HG03439 (cell line): ENCODE measurements around the gene VPS51.

Experiments
- ATAC-seq: cut with Tn5 transposase; IDR thresholded peaks from one replicate; pipeline ENCODE4 v1.9.1; 2021; ENCODE audit warnings: mild to moderate bottlenecking, moderate library complexity; ENCODE audit not compliant: unreplicated experiment

Gene VPS51

DNA sequence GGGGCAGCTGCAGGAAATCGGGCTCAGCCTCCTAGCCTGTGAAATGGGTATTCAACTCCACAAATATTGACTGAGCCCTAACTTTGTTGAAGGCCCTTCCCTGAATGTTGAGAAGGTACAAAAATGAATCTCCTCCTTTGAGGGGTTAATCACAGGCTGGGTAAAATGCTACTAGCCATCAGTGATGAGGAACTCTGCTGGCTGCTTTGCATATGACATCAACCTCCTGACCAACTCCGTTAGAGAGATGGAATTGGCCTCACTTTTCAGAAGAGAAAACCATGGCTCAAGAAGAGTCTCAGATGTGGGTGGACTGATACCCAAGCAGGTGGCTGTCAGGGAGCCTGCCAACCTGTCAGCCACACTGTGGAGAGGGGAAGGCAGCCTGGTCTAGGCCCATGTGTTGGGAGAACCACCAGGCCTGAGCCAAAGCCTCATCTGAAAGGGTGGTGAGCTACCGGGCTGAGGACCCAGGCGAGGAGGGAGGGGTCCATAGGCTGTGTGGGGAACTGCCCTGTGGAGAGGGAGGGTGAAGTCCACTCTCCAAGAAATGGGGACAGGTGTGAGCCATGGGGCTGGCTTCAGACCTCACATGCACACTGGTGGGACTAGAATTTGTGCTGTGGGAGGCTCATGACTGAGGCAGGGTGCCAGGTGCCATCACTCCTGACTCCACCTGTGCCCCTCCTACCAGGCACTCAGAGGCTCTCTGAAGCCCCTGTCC lies 23.9 kb upstream of the VPS51 start:
- no peak for ATAC-seq

DNA sequence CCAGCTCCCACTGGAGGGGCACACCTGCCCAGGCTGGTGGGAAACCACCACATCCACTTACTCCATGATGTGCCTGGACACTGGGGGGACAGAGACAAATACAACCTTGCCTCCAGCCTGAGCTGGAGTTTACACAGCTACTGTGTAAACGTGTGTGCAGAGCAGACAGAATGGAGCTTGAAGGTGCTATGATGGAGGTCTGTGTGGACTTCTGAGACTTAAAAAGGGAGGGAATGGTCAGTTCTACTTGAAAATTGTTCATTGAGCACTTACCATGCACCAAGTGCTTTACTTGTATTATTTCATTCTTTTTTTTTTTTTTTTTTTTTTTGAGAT lies 23.4 kb upstream of the VPS51 start:
- ATAC-seq, result no peak

DNA sequence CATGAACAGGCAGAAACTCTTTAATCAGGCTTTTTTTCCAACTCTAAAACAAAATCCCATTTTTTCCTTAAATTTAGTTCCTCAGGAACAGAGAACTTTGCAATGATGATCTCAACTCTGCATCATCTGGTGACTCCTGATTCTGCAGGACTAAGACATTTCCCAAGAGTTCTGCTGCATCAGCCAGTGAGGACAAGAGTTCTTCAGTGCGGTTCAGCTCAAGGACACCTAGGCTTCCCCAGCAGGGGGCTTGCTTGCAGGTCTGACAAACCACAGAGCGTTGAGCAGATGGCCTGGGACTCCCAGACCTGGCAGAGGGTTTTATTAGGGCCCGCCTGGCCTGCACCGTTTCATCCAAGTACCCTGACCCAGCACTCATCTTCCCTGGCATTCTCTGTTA lies 18.6 kb upstream of the VPS51 start:
- no peak for ATAC-seq

DNA sequence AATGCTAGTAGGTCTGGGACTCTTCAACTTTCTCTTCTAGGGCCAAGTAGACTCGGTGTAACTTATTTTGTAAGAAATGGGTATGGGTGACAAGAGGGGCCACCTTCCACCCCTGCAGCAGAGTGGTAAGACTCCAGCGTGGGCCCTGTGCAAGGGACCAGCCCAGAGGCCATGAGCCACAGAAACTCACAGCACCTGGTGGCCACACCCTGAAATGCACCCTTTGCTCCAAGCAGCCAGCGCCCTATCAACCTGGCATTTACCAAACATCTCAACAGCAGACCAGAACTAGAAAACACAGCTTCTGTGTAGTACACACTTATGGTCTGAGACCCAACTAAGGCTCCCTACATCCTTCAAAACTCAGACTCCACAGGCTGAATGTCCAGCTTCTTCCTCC lies 17.9 kb upstream of the VPS51 start:
- ATAC-seq, result no peak

DNA sequence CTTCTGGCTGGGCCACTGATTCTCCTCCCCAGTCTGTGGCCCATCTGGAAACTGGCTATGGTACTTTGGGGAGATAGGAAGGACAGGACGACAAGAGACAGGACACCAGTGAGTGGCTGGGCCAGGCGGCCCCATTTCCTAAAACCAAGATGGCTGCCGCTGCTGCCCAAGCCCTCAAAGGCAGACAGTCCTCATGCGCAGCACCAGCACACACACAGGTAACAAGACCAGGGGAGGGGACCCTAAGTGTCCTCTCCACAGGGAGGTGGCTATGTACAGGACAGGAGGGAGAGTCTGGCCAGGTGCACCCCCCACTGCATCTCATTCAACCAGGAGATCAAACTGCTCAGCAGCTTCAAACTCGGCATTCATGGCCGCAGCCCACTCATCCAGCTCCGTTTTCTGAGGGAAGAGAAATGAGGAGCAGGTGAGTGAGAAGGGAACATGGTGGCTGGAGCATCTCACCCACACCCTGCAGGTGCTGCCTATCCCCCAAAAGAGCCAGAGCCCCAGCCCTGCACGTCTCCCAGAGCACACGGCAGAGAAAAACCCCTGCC lies 17.1 kb upstream of the VPS51 start:
- no peak for ATAC-seq

DNA sequence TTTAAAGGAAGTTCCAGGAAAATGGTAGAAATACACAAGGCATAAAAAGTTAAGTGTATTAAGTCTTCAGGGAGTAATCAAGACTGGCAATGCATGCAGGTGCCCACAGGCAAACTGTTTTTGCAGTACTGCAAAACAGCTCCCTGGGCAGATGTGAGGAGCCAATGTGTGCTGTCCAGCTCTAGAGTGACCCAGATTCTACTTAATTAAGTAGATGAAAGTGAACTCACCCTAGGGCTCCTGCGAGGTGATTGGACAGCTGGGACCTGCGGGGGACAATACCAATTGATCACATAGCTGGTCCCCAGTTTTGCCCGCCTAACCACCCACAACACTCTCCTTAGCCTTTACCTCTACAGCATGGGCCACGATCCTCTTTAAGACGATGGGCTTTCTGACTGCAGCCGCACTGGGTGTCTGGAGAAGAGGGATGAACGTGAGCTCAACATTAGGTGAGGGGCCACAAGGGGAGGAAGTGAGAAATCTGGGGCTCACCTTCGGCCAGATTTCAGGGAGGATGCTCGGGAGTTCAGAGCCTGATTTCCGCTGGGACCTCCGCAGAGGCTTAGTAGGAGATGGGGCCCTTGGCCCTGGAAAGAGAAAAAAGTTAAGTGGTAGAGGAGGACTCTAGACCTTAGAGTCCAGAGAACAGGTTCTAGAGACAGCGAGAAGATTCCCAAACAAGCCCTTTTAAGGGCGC lies 12.7 kb upstream of the VPS51 start:
- ATAC-seq, result peak; percentile 14

DNA sequence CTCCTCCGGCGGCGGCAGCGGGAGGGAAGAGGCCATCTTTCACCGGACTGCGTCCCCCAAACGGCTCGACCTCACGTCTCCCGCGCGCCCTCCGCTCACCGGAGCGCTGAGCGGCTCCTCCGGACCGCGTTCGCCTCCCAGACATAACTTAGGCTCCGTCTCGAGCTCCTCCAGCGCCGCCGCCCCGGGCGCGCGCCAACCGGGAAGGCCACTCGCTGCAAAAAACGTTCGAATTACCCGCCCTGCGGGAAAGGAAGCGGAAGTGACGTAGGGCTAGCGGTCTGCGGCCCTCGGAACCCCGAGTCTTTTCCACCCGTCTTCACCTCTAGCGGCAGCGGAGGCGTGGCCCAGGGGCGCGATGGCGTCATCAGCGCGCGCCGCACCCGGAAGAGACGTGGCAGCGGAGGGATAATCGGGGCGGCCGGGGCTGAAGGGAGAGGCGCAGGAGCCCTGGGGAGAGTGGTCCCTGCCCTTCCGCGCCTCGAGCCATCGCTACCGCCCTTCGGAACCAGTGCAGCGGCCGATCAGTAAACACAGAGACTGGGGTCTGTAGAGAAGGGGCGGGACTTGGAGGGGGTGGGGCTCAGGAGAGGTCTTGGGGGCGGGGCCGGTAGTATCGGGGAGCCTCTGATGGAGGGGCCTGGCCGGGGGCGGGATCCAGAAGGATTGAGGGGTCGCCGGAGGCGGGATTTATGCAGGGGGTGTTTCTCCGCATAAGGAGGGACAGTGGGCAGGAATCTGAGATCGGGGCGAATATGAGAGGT lies 12.0 kb upstream of the VPS51 start, which contains the start of the genes CDCA5 and ZFPL1:
Gene CDCA5, minus strand, starts transcription at position 207 of the 764 bp plus-strand sequence. Its CDS starts 62 bp downstream, at position 145.
Gene ZFPL1, plus strand, starts transcription at position 389 of the 764 bp plus-strand sequence. CDS start 477 bp downstream, outside the sequence.
- peak; percentile 80 for ATAC-seq

DNA sequence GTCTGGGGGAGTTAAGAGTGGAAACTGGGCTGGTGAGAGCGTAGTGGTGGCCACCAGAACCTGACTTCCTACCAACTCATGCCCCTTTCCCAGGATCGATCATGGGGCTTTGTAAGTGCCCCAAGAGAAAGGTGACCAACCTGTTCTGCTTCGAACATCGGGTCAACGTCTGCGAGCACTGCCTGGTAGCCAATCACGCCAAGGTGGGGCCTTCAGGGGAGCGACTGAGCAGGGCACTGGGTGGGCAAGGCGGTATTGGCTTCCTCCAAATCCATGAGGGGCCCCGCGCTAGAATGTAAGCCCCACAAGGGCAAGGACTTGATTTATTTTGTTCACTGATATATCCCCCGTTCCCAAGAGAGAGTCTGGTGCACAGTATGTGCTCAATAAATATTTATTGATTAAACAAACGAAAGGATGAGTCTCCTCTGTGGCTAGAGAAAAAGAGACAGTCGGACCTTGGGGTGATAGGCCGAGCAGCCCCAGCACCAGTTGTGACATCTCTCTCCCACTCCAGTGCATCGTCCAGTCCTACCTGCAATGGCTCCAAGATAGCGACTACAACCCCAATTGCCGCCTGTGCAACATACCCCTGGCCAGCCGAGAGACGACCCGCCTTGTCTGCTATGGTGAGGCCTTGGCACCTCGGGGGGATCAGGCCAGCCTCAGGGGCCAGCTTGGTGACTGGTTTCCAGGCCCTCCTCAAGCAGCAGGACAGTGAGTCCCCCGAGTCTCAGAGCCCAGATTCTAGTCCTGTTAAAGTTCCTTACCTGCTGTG lies 11.2 kb upstream of the VPS51 start:
- no peak for ATAC-seq

DNA sequence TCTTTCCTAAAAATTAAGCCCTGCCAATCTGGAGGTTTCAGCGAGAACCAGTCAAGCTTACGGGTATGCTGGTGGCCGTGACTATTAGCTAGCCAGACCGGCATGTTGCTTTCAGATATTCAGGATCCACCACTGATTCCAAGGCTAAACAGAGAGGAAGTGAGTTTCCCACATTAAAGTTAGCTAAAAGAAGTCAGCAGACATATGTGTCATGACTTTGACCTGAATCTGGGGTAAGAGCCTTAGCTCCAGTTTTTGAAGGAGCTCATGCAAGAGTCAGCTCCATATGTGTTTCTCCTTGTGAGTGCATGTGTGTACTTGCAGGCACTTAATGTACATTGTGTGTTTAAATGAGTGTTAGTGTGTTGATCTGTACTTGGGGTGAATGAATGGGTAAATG lies 10.6 kb upstream of the VPS51 start:
- no peak for ATAC-seq

DNA sequence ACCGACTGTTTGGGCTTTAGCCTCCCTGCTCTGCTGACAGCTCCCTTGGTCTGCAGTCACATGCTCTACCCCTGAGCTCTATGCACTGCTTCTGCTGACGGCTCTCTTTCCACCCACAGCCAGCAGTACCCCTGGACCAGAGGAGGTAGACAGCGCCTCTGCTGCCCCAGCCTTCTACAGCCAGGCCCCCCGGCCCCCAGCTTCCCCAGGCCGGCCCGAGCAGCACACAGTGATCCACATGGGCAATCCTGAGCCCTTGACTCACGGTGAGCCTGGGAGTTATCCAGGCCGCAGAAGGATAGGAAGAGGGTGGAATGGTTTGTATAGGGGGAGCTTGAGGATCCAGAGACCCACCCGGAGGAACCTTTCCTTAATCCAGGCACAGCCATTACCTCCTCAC lies 9.2 kb upstream of the VPS51 start:
- ATAC-seq, result no peak

DNA sequence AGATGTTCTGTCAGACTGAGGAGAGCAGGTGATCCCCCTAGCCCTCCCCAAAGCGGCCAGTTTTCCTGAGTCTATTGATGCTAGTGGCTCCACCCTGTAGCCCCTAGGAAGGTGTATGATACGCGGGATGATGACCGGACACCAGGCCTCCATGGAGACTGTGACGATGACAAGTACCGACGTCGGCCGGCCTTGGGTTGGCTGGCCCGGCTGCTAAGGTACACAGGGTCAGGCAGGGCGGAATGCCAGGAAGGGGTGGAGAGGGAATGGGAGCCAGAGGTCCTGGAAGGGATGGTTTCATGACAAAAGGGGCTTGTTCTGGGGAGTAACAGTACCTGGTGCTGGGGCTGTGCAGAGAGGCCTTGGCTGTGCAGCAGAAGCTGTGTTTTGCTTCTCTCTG lies 8.8 kb upstream of the VPS51 start:
- ATAC-seq, result no peak

DNA sequence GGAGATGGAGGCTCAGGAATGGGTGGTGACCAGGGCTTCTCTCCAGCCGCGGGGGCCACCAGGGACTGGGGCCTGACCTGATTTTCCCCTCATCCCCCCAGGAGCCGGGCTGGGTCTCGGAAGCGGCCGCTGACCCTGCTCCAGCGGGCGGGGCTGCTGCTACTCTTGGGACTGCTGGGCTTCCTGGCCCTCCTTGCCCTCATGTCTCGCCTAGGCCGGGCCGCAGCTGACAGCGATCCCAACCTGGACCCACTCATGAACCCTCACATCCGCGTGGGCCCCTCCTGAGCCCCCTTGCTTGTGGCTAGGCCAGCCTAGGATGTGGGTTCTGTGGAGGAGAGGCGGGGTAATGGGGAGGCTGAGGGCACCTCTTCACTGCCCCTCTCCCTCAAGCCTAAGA lies 8.2 kb upstream of the VPS51 start:
- ATAC-seq, result no peak

DNA sequence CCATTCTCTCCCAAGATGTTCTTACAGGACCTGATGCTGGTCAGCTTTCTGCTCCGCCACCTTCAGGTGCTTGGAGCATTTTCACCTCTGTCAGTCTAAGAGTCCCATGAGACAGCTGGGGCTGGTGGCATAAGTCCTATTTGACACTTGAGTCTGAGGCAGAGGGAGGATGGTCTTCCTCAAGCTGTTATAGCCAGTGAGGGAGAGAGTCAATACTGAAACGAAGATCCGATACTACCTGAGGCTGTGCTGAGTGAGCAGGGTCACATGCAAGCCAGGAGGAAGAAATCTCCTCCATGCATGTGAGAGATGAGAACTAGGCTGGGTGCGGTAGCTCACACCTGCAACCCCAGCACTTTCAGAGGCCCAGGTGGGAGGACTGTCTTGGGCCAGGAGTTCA lies 6.4 kb upstream of the VPS51 start:
- no peak for ATAC-seq

DNA sequence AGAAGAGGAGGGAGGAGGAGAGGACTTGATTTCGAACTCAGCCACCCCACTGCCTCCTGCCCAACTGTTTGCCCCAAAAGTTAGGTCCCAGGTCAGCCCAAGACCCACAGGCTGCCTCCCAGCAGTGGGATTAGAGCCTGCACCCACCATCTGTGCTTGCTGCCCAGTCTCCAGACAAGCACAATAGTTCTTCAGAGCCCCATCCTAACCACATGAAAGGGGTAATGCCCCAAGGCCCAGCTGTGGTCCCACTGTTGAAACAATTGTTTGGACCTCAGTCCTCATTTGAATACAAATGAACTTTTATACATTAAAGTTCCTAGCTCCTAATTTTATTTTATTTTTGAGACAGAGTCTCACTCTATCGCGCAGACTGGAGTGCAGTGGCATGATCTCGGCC lies 5.4 kb upstream of the VPS51 start:
- no peak for ATAC-seq

DNA sequence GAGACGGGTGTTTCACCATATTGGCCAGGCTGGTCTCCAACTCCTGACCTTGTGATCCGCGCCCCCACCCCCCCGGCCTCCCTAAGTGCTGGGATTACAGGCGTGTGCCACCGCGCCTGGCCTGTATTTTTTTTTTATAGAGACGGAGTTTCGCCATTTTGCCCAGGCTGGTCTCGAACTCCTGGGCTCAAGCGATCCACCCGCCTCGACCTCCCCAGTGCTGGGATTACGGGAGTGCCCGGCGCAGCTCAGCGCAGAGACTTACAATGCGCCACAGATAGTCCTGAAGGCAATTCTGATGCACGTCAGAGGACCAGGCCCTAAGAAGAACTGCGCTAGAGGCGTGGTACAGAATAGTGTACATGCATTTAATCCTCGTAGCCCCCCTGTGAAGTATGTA lies 587 bp upstream of the VPS51 start:
- ATAC-seq, result no peak

DNA sequence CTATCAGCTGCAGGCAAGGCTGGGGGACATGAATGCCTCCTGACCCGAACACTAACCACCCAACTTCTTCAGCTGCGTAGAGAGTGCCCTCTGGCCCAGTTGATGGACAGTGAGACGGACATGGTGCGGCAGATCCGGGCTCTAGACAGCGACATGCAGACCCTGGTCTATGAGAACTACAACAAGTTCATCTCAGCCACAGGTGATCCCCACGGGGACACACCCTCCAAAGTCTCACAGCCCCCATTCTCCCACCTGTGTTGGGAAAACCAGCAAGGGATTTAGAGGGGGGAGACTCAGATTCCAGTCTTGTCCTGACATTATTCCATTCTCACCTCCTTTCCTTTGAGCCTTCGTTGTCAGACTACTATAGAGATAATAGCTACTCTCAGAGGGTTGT lies 912 bp downstream of the VPS51 start:
- ATAC-seq, result no peak

DNA sequence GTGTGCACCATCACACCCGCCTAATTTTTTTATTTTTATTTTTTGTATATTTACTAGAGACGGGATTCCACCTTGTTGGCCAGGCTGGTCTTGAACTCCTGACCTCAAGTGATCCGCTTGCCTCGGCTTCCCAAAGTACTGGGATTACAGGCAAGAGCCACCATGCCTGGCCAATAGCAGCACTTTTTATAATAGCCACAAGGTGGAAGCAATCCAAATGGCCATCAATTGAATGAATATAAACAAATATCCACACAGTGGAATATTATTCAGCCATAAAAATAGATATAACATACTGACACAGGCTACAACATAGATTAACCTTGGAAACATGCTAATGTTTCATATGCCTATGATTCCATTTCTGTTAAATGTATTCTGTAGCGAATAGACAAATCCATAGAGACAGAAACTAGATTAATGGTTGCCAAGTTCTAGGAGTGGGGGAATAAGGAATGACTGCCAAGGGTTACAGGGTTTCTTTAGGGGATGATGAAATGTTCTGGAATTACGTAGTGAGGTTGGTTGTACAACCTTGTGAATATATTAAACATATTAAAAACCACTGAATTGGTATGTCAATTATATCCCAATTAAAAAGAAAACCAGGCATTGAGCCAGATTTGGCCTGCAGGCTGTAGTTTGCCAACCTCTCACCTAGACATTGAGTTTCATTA lies 4.8 kb downstream of the VPS51 start:
- ATAC-seq, result no peak

DNA sequence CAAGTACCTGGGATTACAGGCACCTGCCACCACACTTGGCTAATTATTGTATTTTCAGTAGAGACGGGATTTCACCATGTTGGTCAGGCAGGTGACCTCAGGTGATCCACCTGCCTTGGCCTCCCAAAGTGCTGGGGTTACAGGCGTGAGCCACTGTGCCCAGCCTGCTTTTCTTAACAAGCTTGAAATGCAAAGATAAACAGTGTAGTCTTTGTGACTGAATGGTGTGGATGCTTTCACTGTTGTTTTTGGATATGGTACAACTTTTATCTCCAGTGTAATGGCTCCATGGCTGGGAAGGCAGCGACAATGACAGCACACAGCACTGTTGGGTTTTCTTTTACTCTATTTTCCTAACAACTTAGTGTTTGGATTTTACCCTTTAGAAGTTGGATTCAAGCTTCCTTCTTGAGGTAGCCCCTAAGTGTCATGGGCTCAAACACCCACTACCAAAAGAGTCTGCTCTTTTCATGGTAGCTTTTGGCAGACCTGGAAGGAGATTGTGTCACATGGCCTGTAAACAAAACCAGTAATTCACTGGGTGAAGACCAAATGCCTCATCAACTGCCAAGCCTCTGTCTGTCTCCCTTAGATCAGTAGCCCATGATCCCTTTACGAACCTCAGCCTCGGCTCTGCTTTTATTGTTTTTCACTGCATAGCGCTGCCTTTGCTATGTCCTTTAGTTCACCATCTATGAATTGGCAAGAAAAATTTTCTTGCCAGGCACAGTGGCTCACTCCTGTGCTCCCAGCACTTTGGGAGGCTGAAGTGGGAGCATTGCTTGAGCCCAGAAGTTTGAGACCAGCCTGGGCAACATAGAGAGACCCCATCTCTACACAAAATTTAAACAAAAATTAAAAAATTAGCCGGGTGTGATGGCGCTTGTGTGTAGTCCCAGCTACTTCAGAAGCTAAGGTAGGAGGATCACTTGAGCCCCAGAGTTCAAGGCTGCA lies 6.4 kb downstream of the VPS51 start:
- ATAC-seq, result no peak

DNA sequence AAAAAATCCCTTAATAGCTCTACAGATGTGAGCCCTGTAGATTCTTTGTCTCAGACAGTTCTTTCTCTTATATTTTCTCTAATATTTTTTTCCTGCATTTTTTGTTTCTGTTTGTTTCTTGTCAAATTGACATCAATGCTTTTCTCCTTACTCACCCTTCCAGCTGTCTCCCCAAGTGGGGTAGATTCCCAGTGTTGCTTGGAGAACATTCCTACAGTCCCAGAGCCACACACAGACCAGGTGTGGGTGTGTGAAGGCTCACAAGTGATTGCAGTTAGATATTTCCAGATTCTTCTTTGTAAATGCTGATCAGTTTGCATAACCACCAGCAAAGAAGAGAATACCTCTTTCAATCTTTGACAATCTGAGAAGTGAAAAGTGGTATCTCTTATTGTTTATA lies 7.5 kb downstream of the VPS51 start:
- ATAC-seq, result no peak
